Panc1 (cell line): ENCODE data around the gene CHMP2B. TPM values are rescaled to one million over a fixed set of nuclear protein-coding genes. Genes with fewer than 3 reads are reported as not detected.
"Not testable (repeated sequence)": the region's sequence is repeated elsewhere in the genome, so short reads cannot be mapped to it uniquely, and the experiment has no call there.

ENCODE experiments used
- ATAC-seq: fragments of 200-7000 bp; cut with Tn5 transposase; 2 replicates; pipeline ENCODE4 v1.9.1; 2020; ENCODE audit warnings: mild to moderate bottlenecking, moderate library complexity
- BruUV-seq: library from RNA; stranded (reverse); fragments of 400-500 nt; replicated peaks from 2 replicates; lab custom pipeline; 2021; lab: Mats Ljungman, UMichigan
- CTCF ChIA-PET: fragments of 300-600 bp; sonication (Branson Sonifier 250); formaldehyde crosslinking; loops from one replicate; lab custom pipeline; 2022; ENCODE audit warnings: antibody characterized with exemption; lab: Charles Lee
- POLR2A ChIA-PET: fragments of 300-600 bp; sonication (Branson Sonifier 250); formaldehyde crosslinking; loops from one replicate; lab custom pipeline; 2022; ENCODE audit warnings: antibody characterized with exemption; lab: Charles Lee
- DNase-seq: peaks from one replicate; pipeline ENCODE4 v3.0.0-alpha.2; 2010; ENCODE audit warnings: low read depth, low spot score
- H3K27ac ChIP-seq: 2 replicates; pipeline ENCODE4 v1.5.1; 2011; ENCODE audit warnings: mild to moderate bottlenecking, low read length, inconsistent platforms
- H3K27me3 ChIP-seq: fragments of 200-500 bp; sonication (Bioruptor generic); 2 replicates; pipeline ENCODE4 v1.6.0; 2014; ENCODE audit warnings: low read length, inconsistent platforms; ENCODE audit not compliant: control insufficient read depth, insufficient read depth
- H3K36me3 ChIP-seq: fragments of 200-500 bp; sonication (Bioruptor generic); 2 replicates; pipeline ENCODE4 v1.5.1; 2014; ENCODE audit warnings: inconsistent platforms, mild to moderate bottlenecking, low read length, moderate library complexity; ENCODE audit not compliant: control insufficient read depth, insufficient read depth
- H3K4me1 ChIP-seq: 2 replicates; pipeline ENCODE4 v1.5.1; 2011; ENCODE audit warnings: inconsistent platforms, mild to moderate bottlenecking, low read length, moderate library complexity; ENCODE audit not compliant: control insufficient read depth, insufficient read depth
- H3K4me3 ChIP-seq, 2 experiments: 2 replicates each; pipeline ENCODE4 v1.5.1; 2011 to 2012; ENCODE audit warnings: low read depth in 2 of 2, low read length in 2 of 2, mild to moderate bottlenecking in 2 of 2, inconsistent platforms in 1 of 2, moderate library complexity in 1 of 2
- H3K9me3 ChIP-seq: fragments of 200-500 bp; sonication (Bioruptor generic); 2 replicates; pipeline ENCODE4 v1.5.1; 2014; ENCODE audit warnings: low read depth, mild to moderate bottlenecking, inconsistent platforms, low read length, moderate library complexity; ENCODE audit not compliant: control insufficient read depth, insufficient read depth
- POLR2AphosphoS5 ChIP-seq: IDR thresholded peaks from 2 replicates; pipeline ENCODE4 v1.6.1; 2012; ENCODE audit warnings: mild to moderate bottlenecking, low read depth, low read length, moderate library complexity
- in situ Hi-C: cut with HindIII; loops from 2 replicates; pipeline ENCODE4 v1.10.0; 2016; ENCODE audit warnings: low sequenced_read_pairs, low pct_unique_long_range_greater_than_20kb
- intact Hi-C: fragments of 100-400 bp; cut with micrococcal nuclease; formaldehyde crosslinking; loops from one replicate; pipeline ENCODE4 v1.10.0; 2022; ENCODE audit not compliant: unreplicated experiment
- microRNA-seq: library from miRNA; unstranded; fragments of <30 nt; microRNA quantifications from one replicate; pipeline ENCODE4 v1.1.0, GENCODE V29; 2020; ENCODE audit not compliant: unreplicated experiment
- total RNA-seq: library from RNA; stranded (reverse); gene quantifications from one replicate; pipeline ENCODE4 v1.2.1, GENCODE V29; 2021; ENCODE audit not compliant: unreplicated experiment
- TF ChIP-seq, protein P1 (sequence below): fragments of 450-650 bp; IDR thresholded peaks from 2 replicates; pipeline ENCODE4 v1.5.1; 2017; ENCODE audit warnings: mild to moderate bottlenecking

The CHMP2B gene
- total RNA-seq, 1 experiment from 2014 or later, result 32.7 TPM

DNA sequence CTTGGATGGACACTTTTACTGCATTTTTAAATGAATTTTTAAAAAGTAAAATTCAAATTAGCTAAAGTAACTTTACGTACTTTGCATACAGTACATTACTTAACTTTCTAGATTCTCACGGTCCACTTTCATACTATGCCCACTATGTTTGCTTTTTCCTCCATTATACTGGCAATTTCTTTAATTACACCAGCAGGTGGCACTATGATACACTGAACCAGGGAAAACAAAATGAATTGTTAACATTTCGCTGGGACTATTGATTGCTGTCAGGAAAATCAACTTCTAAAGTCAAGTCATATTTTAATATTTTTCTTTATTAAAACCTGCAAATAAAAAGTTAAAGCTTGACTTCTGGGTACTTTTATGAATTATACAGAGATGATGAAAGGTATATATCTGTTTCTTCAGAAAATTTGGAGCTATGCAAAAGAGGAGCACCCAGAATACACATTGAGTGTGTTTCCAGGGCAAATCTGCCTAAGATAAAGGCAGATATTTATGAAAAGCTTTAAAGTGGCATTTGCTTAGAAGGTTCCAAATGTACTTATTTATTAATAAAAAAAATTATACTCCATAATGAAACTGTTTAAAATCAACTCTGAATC, 71.1 kb downstream of the CHMP2B start:
- Histone ChIP-seq H3K27me3 (no peaks in the 10 kb centered on the region), H3K4me1 (no peaks in the 10 kb centered on the region), H3K36me3 (no peaks in the 10 kb centered on the region), H3K4me3 (no peak overlapping the region), H3K9me3 (no peaks in the 10 kb centered on the region), H3K27ac (peak overlapping the region; percentile 61; the same call in 1 of the 2 replicates)
- TF ChIP-seq POLR2AphosphoS5, result no peak
- TF ChIP-seq, protein P1, sequence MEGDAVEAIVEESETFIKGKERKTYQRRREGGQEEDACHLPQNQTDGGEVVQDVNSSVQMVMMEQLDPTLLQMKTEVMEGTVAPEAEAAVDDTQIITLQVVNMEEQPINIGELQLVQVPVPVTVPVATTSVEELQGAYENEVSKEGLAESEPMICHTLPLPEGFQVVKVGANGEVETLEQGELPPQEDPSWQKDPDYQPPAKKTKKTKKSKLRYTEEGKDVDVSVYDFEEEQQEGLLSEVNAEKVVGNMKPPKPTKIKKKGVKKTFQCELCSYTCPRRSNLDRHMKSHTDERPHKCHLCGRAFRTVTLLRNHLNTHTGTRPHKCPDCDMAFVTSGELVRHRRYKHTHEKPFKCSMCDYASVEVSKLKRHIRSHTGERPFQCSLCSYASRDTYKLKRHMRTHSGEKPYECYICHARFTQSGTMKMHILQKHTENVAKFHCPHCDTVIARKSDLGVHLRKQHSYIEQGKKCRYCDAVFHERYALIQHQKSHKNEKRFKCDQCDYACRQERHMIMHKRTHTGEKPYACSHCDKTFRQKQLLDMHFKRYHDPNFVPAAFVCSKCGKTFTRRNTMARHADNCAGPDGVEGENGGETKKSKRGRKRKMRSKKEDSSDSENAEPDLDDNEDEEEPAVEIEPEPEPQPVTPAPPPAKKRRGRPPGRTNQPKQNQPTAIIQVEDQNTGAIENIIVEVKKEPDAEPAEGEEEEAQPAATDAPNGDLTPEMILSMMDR, result peak; percentile 57; the same call in 1 of the 2 replicates
- ChIA-PET CTCF (interaction anchor here (0.5 to 1.4 kb wide), 3 partner anchors 36 to 705 kb away, joined by 3 to 4 read pairs (median 3); no protein-coding TSS in a partner anchor), POLR2A (no interaction called here)
- DNase-seq (no peak), ATAC-seq (no peak; the same call in 1 of the 2 replicates)
- no TSS peak for BruUV-seq
- intact Hi-C loops (no loop called here), in situ Hi-C loops (no loop called here)

DNA sequence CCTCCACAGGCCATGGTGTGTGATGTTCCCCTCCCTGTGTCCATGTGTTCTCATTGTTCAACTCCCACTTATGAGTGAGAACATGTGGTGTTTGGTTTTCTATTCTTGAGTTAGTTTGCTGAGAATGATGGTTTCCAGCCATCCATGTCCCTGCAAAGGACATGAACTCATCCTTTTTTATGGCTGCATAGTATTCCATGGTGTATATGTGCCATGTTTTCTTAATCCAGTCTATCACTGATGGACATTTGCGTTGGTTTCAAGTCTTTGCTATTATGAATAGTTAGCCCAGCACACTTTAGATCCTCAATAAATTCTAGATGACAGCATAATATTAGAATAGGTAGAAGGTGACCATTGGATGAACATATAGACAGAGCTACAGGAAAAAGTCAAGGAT, 77.9 kb downstream of the CHMP2B start:
- H3K27me3 ChIP-seq, H3K36me3 ChIP-seq, H3K4me3 ChIP-seq, DNase-seq, ATAC-seq, POLR2A ChIA-PET, in situ Hi-C loops, BruUV-seq, H3K27ac ChIP-seq, intact Hi-C loops, H3K9me3 ChIP-seq, CTCF ChIA-PET, H3K4me1 ChIP-seq: not testable (repeated sequence)

Small RNAs within 50 kb of the gene (microRNA-seq; reads per million reads assigned to microRNA genes)
- gene MIR4795, result not detected

Other genes starting within 250 kb of the CHMP2B start
- gene VGLL3, start 236.2 kb upstream of the CHMP2B start, total RNA-seq, result 0.15 TPM
- not detected for gene POU1F1, start 49.3 kb downstream of the CHMP2B start, total RNA-seq